ENCODE results near the gene KAZN.

Gene KAZN

DNA sequence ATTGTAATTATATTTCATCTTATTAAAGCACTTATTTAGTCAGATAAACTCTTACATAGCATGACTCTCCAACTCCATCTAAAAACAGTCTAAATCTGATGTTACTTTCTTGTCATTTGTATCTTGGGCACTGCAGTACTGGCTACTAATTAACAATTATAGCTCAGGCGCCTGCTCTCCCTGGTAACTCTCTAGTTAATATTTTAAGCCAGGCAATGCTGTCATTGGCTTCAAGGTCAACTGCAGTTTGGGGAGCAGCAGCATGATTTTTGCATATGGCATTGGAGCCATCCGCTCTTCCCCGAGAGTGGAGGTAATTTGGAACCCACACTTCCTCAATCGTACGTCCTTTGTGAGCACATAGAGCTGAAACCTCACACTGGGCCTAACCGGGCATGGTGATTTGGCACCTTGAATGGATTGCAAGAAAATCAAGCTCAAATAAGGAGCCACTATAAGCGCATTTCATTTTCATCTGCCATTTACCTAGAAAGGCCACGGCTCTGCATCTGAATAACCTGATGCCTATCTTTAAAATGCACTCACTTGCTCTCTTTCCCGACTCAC, 187.7 kb downstream of the KAZN start:
- H4K20me1 ChIP-seq (ENCODE audit: insufficient read depth, low read length, poor library complexity, severe bottlenecking): no peaks in the 10 kb centered on the region
- TF ChIP-seq, protein P1, sequence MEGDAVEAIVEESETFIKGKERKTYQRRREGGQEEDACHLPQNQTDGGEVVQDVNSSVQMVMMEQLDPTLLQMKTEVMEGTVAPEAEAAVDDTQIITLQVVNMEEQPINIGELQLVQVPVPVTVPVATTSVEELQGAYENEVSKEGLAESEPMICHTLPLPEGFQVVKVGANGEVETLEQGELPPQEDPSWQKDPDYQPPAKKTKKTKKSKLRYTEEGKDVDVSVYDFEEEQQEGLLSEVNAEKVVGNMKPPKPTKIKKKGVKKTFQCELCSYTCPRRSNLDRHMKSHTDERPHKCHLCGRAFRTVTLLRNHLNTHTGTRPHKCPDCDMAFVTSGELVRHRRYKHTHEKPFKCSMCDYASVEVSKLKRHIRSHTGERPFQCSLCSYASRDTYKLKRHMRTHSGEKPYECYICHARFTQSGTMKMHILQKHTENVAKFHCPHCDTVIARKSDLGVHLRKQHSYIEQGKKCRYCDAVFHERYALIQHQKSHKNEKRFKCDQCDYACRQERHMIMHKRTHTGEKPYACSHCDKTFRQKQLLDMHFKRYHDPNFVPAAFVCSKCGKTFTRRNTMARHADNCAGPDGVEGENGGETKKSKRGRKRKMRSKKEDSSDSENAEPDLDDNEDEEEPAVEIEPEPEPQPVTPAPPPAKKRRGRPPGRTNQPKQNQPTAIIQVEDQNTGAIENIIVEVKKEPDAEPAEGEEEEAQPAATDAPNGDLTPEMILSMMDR (conservative IDR thresholded peaks at IDR 0.05; ENCODE audit: low read length): no peak
- TF ChIP-seq EZH2phosphoT487 (IDR thresholded peaks at IDR 0.05; ENCODE audit: borderline replicate concordance): no peak
- peaks cover 5% of the 10 kb centered on the region for H3K4me1 ChIP-seq (ENCODE audit: insufficient read depth, low read length, poor library complexity, severe bottlenecking)
- H3K9ac ChIP-seq (ENCODE audit: low read depth, low read length, poor library complexity, severe bottlenecking): no peak overlapping the region
- no peak overlapping the region for H3K4me2 ChIP-seq (ENCODE audit: low read depth, low read length, poor library complexity, severe bottlenecking)
- no peaks in the 10 kb centered on the region for H3K9me3 ChIP-seq (ENCODE audit: insufficient read depth, low read depth, low read length)
- no peaks in the 10 kb centered on the region for H3F3A ChIP-seq (ENCODE audit: low read depth)
- H3K27me3 ChIP-seq (ENCODE audit: insufficient read depth, low read length, poor library complexity, severe bottlenecking): no peaks in the 10 kb centered on the region
- H3K36me3 ChIP-seq (ENCODE audit: insufficient read depth, low read length): no peaks in the 10 kb centered on the region
- H2AFZ ChIP-seq (ENCODE audit: low read length): no peak overlapping the region
- no peaks in the 10 kb centered on the region for H3K9me2 ChIP-seq (replicated peaks; ENCODE audit: low read depth, low read length)
- no peak overlapping the region for H3K4me3 ChIP-seq (ENCODE audit: low read length, poor library complexity, severe bottlenecking)
- no peaks in the 10 kb centered on the region for H3K79me2 ChIP-seq (ENCODE audit: insufficient read depth, low read length)

DNA sequence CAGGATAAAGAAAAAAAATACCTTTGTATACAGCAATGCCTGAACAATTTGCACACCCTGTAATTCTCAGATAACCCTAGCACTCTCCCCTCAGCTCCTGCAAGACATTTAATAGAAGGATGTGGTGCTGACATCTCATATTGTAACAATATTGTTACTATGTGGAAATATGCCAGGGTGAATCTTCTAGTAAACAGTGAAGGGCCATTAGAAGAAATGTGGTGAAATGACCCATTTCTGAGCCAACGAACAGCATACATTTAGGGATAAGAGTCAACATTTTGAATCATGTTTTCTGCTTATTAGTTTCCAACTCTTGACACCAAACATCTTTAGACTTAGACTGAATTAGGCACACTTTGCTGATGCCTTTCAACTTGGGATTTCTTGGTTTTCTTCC, 188.2 kb downstream of the KAZN start:
- Histone ChIP-seq H3K4me3 (ENCODE audit: low read length, poor library complexity, severe bottlenecking) (no peak overlapping the region), H3K27me3 (ENCODE audit: insufficient read depth, low read length, poor library complexity, severe bottlenecking) (no peaks in the 10 kb centered on the region), H3F3A (ENCODE audit: low read depth) (no peaks in the 10 kb centered on the region), H2AFZ (ENCODE audit: low read length) (no peak overlapping the region), H3K79me2 (ENCODE audit: insufficient read depth, low read length) (no peaks in the 10 kb centered on the region), H3K4me2 (ENCODE audit: low read depth, low read length, poor library complexity, severe bottlenecking) (no peak overlapping the region), H3K9me2 (replicated peaks; ENCODE audit: low read depth, low read length) (no peaks in the 10 kb centered on the region), H3K9ac (ENCODE audit: low read depth, low read length, poor library complexity, severe bottlenecking) (no peak overlapping the region), H3K36me3 (ENCODE audit: insufficient read depth, low read length) (no peaks in the 10 kb centered on the region), H3K4me1 (ENCODE audit: insufficient read depth, low read length, poor library complexity, severe bottlenecking) (peaks cover 5% of the 10 kb centered on the region), H3K9me3 (ENCODE audit: insufficient read depth, low read depth, low read length) (no peaks in the 10 kb centered on the region), H4K20me1 (ENCODE audit: insufficient read depth, low read length, poor library complexity, severe bottlenecking) (no peaks in the 10 kb centered on the region)
- no peak for TF ChIP-seq EZH2phosphoT487 (IDR thresholded peaks at IDR 0.05; ENCODE audit: borderline replicate concordance)
- TF ChIP-seq, protein P1 (conservative IDR thresholded peaks at IDR 0.05; ENCODE audit: low read length): no peak

DNA sequence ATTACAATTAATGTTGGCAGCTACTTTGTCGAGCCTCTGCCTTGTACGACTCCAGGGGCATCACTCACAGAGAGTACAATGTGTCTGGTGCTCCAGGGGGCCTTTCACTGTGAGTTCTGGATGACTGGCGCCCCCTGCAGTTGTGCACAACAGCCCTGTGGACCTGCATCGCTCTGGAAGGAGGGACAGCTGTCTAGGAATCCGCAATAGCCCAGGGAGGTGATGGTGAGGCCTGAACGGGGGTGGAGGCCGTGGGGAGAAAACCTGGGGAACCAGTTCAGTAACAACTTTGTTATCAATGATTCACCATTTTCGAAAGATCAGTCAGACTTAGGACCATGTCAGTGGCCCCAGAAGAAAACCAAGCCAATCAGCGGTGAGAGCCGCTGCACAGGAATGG, 189.1 kb downstream of the KAZN start:
- H3K79me2 ChIP-seq (ENCODE audit: insufficient read depth, low read length): no peaks in the 10 kb centered on the region
- no peak overlapping the region for H2AFZ ChIP-seq (ENCODE audit: low read length)
- H3K36me3 ChIP-seq (ENCODE audit: insufficient read depth, low read length): no peaks in the 10 kb centered on the region

More for the DNA sequence above, 189.1 kb downstream of the KAZN start:
- H3K4me3 ChIP-seq (ENCODE audit: low read length, poor library complexity, severe bottlenecking): no peak overlapping the region
- no peaks in the 10 kb centered on the region for H3K27me3 ChIP-seq (ENCODE audit: insufficient read depth, low read length, poor library complexity, severe bottlenecking)
- no peak overlapping the region for H3K4me2 ChIP-seq (ENCODE audit: low read depth, low read length, poor library complexity, severe bottlenecking)
- H3K9ac ChIP-seq (ENCODE audit: low read depth, low read length, poor library complexity, severe bottlenecking): no peak overlapping the region
- H3K4me1 ChIP-seq (ENCODE audit: insufficient read depth, low read length, poor library complexity, severe bottlenecking): peaks cover 5% of the 10 kb centered on the region
- no peaks in the 10 kb centered on the region for H4K20me1 ChIP-seq (ENCODE audit: insufficient read depth, low read length, poor library complexity, severe bottlenecking)
- no peak for TF ChIP-seq EZH2phosphoT487 (IDR thresholded peaks at IDR 0.05; ENCODE audit: borderline replicate concordance)
- TF ChIP-seq, protein P1 (conservative IDR thresholded peaks at IDR 0.05; ENCODE audit: low read length): no peak; the same call in 1 of the 2 replicates
- H3F3A ChIP-seq (ENCODE audit: low read depth): no peaks in the 10 kb centered on the region
- H3K9me3 ChIP-seq (ENCODE audit: insufficient read depth, low read depth, low read length): no peaks in the 10 kb centered on the region
- H3K9me2 ChIP-seq (replicated peaks; ENCODE audit: low read depth, low read length): no peaks in the 10 kb centered on the region
